SK-N-SH (cell line): ENCODE results near the gene CAP2. TPM values are rescaled to one million over a fixed set of nuclear protein-coding genes. Genes with fewer than 3 reads are reported as not detected.

Experiments
- CTCF ChIA-PET: fragments of 300-600, 350-600 bp; formaldehyde crosslinking; extraction: SDS; loops from one replicate; lab custom pipeline; 2021; lab: Yijun Ruan, JAX
- POLR2A ChIA-PET: fragments of 350-600 bp; sonication (Branson Sonifier 250); formaldehyde crosslinking; extraction: SDS; loops from one replicate; lab custom pipeline; 2020; ENCODE audit warnings: antibody characterized with exemption, inconsistent platforms; lab: Yijun Ruan, JAX
- DNase-seq: peaks from one replicate; pipeline ENCODE4 v3.0.0; 2012
- H2AFZ ChIP-seq: fragments of 200-600 bp; sonication (generic); 2 replicates; pipeline ENCODE4 v1.8.1; 2016; ENCODE audit warnings: antibody characterized with exemption, mild to moderate bottlenecking, low read depth
- H3F3A ChIP-seq: fragments of 200-600 bp; sonication (generic); replicated peaks from 2 replicates; pipeline ENCODE3; 2016; ENCODE audit warnings: antibody characterized with exemption, mild to moderate bottlenecking; ENCODE audit not compliant: insufficient read depth
- H3K27ac ChIP-seq, 2 experiments: fragments of 200-500 bp in 1 of 2; fragments of 200-600 bp in 1 of 2; sonication (Bioruptor generic) in 1 of 2; sonication (generic), shearing (Covaris generic) in 1 of 2; 2 replicates each; pipeline versions ENCODE4 v1.5.1 to v1.6.1; 2014 to 2016; ENCODE audit warnings: low read depth in 2 of 2, inconsistent platforms in 1 of 2, low read length in 1 of 2, mild to moderate bottlenecking in 1 of 2, mixed read lengths in 1 of 2
- H3K27me3 ChIP-seq: fragments of 200-600 bp; sonication (generic), shearing (Covaris generic); 2 replicates; pipeline ENCODE4 v1.6.1; 2016; ENCODE audit warnings: mixed run types; ENCODE audit not compliant: insufficient read depth
- H3K36me3 ChIP-seq, 2 experiments: fragments of 200-500 bp in 1 of 2; fragments of 200-600 bp in 1 of 2; sonication (Bioruptor generic) in 1 of 2; sonication (generic) in 1 of 2; replicated peaks in 1 of 2; 2 replicates each; pipeline versions ENCODE3 to v1.5.1; 2014 to 2016; ENCODE audit warnings: low read length in 1 of 2, mild to moderate bottlenecking in 1 of 2; ENCODE audit not compliant: insufficient read depth in 2 of 2, control insufficient read depth in 1 of 2
- H3K4me1 ChIP-seq, 2 experiments: fragments of 200-500 bp in 1 of 2; fragments of 200-600 bp in 1 of 2; sonication (Bioruptor generic) in 1 of 2; sonication (generic), shearing (Covaris generic) in 1 of 2; 2 replicates each; pipeline versions ENCODE4 v1.5.1 to v1.6.1; 2014 to 2016; ENCODE audit warnings: low read depth in 1 of 2, low read length in 1 of 2, mixed run types in 1 of 2; ENCODE audit not compliant: insufficient read depth in 2 of 2, control insufficient read depth in 1 of 2
- H3K4me2 ChIP-seq: fragments of 200-600 bp; sonication (generic), shearing (Covaris generic); 2 replicates; pipeline ENCODE4 v1.6.1; 2017; ENCODE audit warnings: mixed run types
- H3K4me3 ChIP-seq, 2 experiments: fragments of 200-500 bp in 1 of 2; fragments of 200-600 bp in 1 of 2; sonication (Bioruptor generic) in 1 of 2; sonication (generic), shearing (Covaris generic) in 1 of 2; 2 replicates each; pipeline versions ENCODE4 v1.5.1 to v1.8.1; 2014 to 2016; ENCODE audit warnings: low read depth in 2 of 2, inconsistent platforms in 1 of 2, low read length in 1 of 2, mild to moderate bottlenecking in 1 of 2, mixed read lengths in 1 of 2, moderate library complexity in 1 of 2
- H3K79me2 ChIP-seq: fragments of 200-600 bp; sonication (generic); 2 replicates; pipeline ENCODE4 v1.8.1; 2017; ENCODE audit warnings: mild to moderate bottlenecking; ENCODE audit not compliant: insufficient read depth
- H3K9ac ChIP-seq: fragments of 200-600 bp; sonication (generic); 2 replicates; pipeline ENCODE4 v1.6.1; 2017; ENCODE audit warnings: mixed run types
- H3K9me2 ChIP-seq: fragments of 200-600 bp; sonication (generic); 2 replicates; pipeline ENCODE4 v1.6.1; 2017; ENCODE audit warnings: mixed run types
- H3K9me3 ChIP-seq: fragments of 200-600 bp; sonication (generic); 2 replicates; pipeline ENCODE4 v1.6.1; 2017; ENCODE audit warnings: mixed run types, mild to moderate bottlenecking, moderate library complexity
- H4K20me1 ChIP-seq: fragments of 200-600 bp; sonication (generic); 2 replicates; pipeline ENCODE4 v1.6.1; 2017; ENCODE audit warnings: mild to moderate bottlenecking, mixed run types; ENCODE audit not compliant: insufficient read depth
- EP300 ChIP-seq, 2 experiments: IDR thresholded peaks; 2 replicates each; pipeline versions ENCODE4 v1.4.0 to v1.6.1; 2012; ENCODE audit warnings: borderline replicate concordance in 1 of 2, low read depth in 1 of 2, low read length in 1 of 2
- EZH2phosphoT487 ChIP-seq: fragments of 200-600 bp; sonication (generic); IDR thresholded peaks from 2 replicates; pipeline ENCODE4 v1.6.1; 2017; ENCODE audit warnings: low read depth, mixed run types, mild to moderate bottlenecking, antibody characterized with exemption, moderate library complexity, borderline replicate concordance
- MXI1 ChIP-seq: IDR thresholded peaks from 2 replicates; pipeline ENCODE4 v1.6.1; 2012; ENCODE audit warnings: mild to moderate bottlenecking, low read depth, low read length, improper control_type of control experiment
- REST ChIP-seq: IDR thresholded peaks from 2 replicates; pipeline ENCODE4 v1.6.1; 2012; ENCODE audit warnings: mild to moderate bottlenecking, low read depth, low read length, moderate library complexity
- TCF12 ChIP-seq: IDR thresholded peaks from 2 replicates; pipeline ENCODE4 v1.4.0; 2012
- TEAD4 ChIP-seq: IDR thresholded peaks from 2 replicates; pipeline ENCODE4 v1.4.0; 2012; ENCODE audit warnings: mild to moderate bottlenecking, borderline replicate concordance; ENCODE audit not compliant: insufficient read depth
- USF1 ChIP-seq: IDR thresholded peaks from 2 replicates; pipeline ENCODE4 v1.4.0; 2012; ENCODE audit warnings: low read depth, borderline replicate concordance
- YY1 ChIP-seq: IDR thresholded peaks from 2 replicates; pipeline ENCODE4 v1.4.0; 2012; ENCODE audit warnings: low read depth, mild to moderate bottlenecking
- WGBS: methylation state at CpG from one replicate; pipeline ENCODE4 v1.1.6; 2017; ENCODE audit warnings: low lambda C conversion rate; 5-methylcytosine and 5-hydroxymethylcytosine counted together
- polyA plus RNA-seq, 3 experiments: library from polyadenylated mRNA; depleted of rRNA; stranded (reverse); fragments of >200 nt; gene quantifications; 2 replicates each; pipeline ENCODE4 v1.2.3, GENCODE V29; 2012

The CAP2 gene
- polyA plus RNA-seq, 1 of the 3 experiments (the other 2 are of a cell fraction): 8.5 TPM

GRCh38 chr6:17525637-17526036 is 132.2 kb downstream of the CAP2 start:
- no peak overlapping the region for H3K9ac ChIP-seq
- no peaks in the 10 kb centered on the region for H3K4me1 ChIP-seq
- H3K27ac ChIP-seq: no peak overlapping the region
- H3K9me2 ChIP-seq: no peaks in the 10 kb centered on the region
- no peak for DNase-seq
- no peaks in the 10 kb centered on the region for H3K9me3 ChIP-seq
- H2AFZ ChIP-seq: no peak overlapping the region
- 65% methylated on average over 3 of the region's 3 CpGs for WGBS
- H3K4me2 ChIP-seq: no peak overlapping the region
- peaks cover 0 to 3% of the 10 kb centered on the region in 2 experiments for H3K36me3 ChIP-seq
- H3K79me2 ChIP-seq: no peaks in the 10 kb centered on the region
- ChIA-PET CTCF (interaction anchor here (1.1 kb wide), 1 partner anchor 20 kb away, joined by 3 read pairs; no protein-coding TSS in a partner anchor), POLR2A (no interaction called here)
- no peak overlapping the region for H3K4me3 ChIP-seq
- H3K27me3 ChIP-seq: no peaks in the 10 kb centered on the region
- H4K20me1 ChIP-seq: no peaks in the 10 kb centered on the region
- no peaks in the 10 kb centered on the region for H3F3A ChIP-seq
- TF ChIP-seq TEAD4: no peak
- no peak for TF ChIP-seq YY1
- TF ChIP-seq USF1: no peak
- no peak for TF ChIP-seq EZH2phosphoT487
- no peak for TF ChIP-seq MXI1
- no peak for TF ChIP-seq EP300 (IDR thresholded peaks at IDR 0.05; ENCODE audit: borderline replicate concordance in 1 of 2, low read depth in 1 of 2, low read length in 1 of 2)
- TF ChIP-seq, all 33 proteins: peak for 0

- H3K27me3 ChIP-seq: no peaks in the 10 kb centered on the region
- no peak overlapping the region for H3K4me2 ChIP-seq
- DNase-seq: no peak
- no peak overlapping the region for H3K4me3 ChIP-seq
- peak; percentile 65; the same call in 1 of the 2 replicates for TF ChIP-seq REST
- TF ChIP-seq TCF12: no peak
- no peaks in the 10 kb centered on the region for H3F3A ChIP-seq
- H3K9me2 ChIP-seq: no peaks in the 10 kb centered on the region
- H3K79me2 ChIP-seq: no peaks in the 10 kb centered on the region
- no peaks in the 10 kb centered on the region for H3K9me3 ChIP-seq
- no peak overlapping the region for H3K27ac ChIP-seq
- ChIA-PET CTCF (no interaction called here), POLR2A (no interaction called here)
- H3K36me3 ChIP-seq: peaks cover 0 to 3% of the 10 kb centered on the region in 2 experiments
- no peak overlapping the region for H3K9ac ChIP-seq
- H3K4me1 ChIP-seq: no peaks in the 10 kb centered on the region
- H2AFZ ChIP-seq: no peak overlapping the region
- WGBS: 0% methylated on average over 1 of the region's 1 CpG
- no peaks in the 10 kb centered on the region for H4K20me1 ChIP-seq
Measured at GRCh38 chr6:17527076-17527475, 133.7 kb downstream of the CAP2 start.
